ENCODE measurements around the gene GRK3. TPM values are rescaled to one million over a fixed set of nuclear protein-coding genes. Genes with fewer than 3 reads are reported as not detected.
"Not testable (repeated sequence)": the region's sequence is repeated elsewhere in the genome, so short reads cannot be mapped to it uniquely, and the experiment has no call there.

Gene GRK3
- total RNA-seq, 1 donor from 2014 or later, result 3.8 TPM

DNA sequence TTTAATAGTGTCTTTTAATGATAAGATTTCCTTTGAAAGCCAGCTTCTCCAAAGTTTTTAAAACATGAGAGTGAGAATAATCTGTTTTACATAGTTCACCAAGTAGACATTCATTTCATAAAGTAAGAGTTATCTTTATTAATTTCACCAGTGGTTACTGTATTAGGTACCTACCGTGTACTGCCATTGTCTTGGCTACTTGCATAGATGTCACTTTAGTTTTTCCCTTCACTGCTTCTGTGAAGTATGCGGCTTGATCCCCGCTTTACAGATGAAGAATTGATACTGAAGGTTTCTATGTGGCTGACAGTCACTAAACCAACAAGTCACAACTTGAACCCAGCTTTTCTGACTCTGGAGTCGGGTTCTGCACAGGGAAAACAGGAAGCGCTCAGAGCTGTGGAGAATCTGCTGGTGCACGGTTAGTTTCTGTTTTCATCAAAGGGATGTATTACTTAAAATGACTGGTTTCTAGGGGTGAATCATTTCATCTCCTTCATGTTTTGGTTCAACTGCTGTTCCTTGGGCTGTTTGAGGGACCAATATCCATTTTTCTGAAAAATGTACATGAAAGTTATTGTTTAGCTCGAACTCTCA, 138.2 kb downstream of the GRK3 start:
- Histone ChIP-seq H3K4me1 (peaks cover 37% of the 10 kb centered on the region), H3K4me3 (no peak overlapping the region), H3K27me3 (ENCODE audit: low read depth) (no peaks in the 10 kb centered on the region), H3K9me3 (replicated peaks) (no peaks in the 10 kb centered on the region), H3K27ac (replicated peaks) (no peak overlapping the region), H3K36me3 (no peaks in the 10 kb centered on the region)
- DNase-seq, result no peak
- intact Hi-C loops (cut with micrococcal nuclease), result loop anchor here (5.0 kb wide), 1 partner anchor 240 kb away; no protein-coding TSS in a partner anchor
- TF ChIP-seq, protein P1, sequence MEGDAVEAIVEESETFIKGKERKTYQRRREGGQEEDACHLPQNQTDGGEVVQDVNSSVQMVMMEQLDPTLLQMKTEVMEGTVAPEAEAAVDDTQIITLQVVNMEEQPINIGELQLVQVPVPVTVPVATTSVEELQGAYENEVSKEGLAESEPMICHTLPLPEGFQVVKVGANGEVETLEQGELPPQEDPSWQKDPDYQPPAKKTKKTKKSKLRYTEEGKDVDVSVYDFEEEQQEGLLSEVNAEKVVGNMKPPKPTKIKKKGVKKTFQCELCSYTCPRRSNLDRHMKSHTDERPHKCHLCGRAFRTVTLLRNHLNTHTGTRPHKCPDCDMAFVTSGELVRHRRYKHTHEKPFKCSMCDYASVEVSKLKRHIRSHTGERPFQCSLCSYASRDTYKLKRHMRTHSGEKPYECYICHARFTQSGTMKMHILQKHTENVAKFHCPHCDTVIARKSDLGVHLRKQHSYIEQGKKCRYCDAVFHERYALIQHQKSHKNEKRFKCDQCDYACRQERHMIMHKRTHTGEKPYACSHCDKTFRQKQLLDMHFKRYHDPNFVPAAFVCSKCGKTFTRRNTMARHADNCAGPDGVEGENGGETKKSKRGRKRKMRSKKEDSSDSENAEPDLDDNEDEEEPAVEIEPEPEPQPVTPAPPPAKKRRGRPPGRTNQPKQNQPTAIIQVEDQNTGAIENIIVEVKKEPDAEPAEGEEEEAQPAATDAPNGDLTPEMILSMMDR (IDR thresholded peaks at IDR 0.05; ENCODE audit: borderline replicate concordance), result no peak

DNA sequence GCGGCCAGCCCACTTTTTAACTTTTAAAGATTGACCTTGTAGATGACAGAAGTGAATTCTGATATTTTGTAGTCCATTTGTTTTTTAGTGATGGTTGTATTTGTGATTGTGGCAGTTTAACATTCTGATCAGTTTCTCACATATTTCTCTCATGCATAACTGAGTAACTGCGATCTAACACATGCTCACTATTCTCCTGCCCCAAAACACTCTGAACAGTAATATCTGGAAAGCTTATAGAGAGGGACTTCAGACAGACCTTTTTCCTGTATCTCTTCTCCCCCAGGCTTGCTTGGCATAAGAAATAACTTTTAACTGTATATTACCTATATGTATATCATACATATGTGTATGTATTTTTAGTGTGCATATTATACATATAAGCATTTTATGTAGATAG, 140.2 kb downstream of the GRK3 start:
- TF ChIP-seq, protein P1 (IDR thresholded peaks at IDR 0.05; ENCODE audit: borderline replicate concordance), result no peak
- intact Hi-C loops (cut with micrococcal nuclease), result loop anchor here (5.0 kb wide), 1 partner anchor 242 kb away; no protein-coding TSS in a partner anchor

DNA sequence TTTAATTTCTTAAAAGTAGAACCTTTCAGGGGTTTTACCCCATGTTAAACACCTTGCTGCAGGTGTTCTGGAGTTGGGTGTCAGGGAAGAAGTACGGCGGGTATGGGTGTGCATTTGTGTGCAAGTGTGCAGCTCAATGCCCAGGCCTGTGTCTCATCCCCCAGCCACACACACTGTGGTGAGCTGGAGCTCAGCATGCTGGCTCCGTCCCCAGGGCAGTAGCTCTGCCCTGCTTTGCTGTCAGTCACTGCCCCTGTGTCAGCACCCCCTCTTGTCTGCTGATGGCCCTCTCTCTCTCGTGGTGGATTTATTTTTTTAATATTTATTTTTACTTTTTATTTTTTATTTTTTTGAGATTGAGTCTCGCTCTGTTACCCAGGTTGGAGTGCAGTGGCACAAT, 141.7 kb downstream of the GRK3 start:
- intact Hi-C loops (cut with micrococcal nuclease), result no loop called here
- Histone ChIP-seq H3K4me1 (peaks cover 25% of the 10 kb centered on the region), H3K27me3 (ENCODE audit: low read depth) (no peaks in the 10 kb centered on the region), H3K9me3 (replicated peaks) (no peaks in the 10 kb centered on the region), H3K27ac (replicated peaks) (no peak overlapping the region), H3K36me3 (no peaks in the 10 kb centered on the region), H3K4me3 (no peak overlapping the region)
- no peak for DNase-seq
- TF ChIP-seq, protein P1 (IDR thresholded peaks at IDR 0.05; ENCODE audit: borderline replicate concordance), result no peak

More for the DNA sequence above, 140.2 kb downstream of the GRK3 start:
- Histone ChIP-seq H3K27me3 (ENCODE audit: low read depth) (no peaks in the 10 kb centered on the region), H3K4me1 (peaks cover 37% of the 10 kb centered on the region), H3K36me3 (no peaks in the 10 kb centered on the region), H3K4me3 (no peak overlapping the region), H3K27ac (replicated peaks) (no peak overlapping the region), H3K9me3 (replicated peaks) (no peaks in the 10 kb centered on the region)
- DNase-seq, result no peak

DNA sequence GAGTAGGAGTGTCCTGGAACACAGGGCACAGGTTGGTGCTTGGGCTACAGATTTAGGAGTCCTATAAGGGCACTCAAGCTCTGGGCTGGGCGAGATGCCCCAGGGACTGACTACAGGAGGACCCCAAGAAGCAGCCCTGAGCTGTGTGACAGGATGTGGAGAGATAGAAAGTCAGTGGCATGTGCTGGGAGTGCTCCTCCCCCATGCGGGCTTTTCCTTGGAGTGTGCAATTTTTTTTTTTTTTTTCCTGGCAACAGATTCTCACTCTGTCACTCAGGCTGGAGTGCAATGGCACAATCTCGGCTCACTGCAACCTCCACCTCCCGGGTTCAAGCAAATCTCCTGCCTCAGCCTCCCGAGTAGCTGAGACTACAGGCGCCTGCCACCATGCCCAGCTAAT, 144.0 kb downstream of the GRK3 start:
- DNase-seq; intact Hi-C loops (cut with micrococcal nuclease); H3K27ac ChIP-seq (replicated peaks); H3K36me3 ChIP-seq; H3K4me3 ChIP-seq; H3K9me3 ChIP-seq (replicated peaks); H3K27me3 ChIP-seq (ENCODE audit: low read depth): not testable (repeated sequence)
- peaks cover 17% of the 10 kb centered on the region for H3K4me1 ChIP-seq

DNA sequence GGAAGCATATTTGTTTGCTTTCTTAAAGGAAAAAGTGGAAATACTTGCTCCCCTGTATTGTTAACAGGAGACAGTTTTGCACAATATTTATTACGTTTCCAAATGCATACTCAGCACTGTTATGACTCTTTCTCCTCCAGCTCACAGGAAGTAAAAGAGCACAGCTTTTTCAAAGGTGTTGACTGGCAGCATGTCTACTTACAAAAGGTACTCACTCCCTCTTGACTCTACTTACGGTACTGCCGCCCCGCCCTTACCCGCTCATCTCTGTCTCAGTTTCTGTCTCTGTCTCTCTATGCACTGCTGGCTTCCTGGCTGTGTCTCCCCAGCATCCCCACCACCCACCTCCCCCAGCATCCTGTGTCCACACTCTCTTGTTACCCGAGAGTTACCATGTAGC, 145.3 kb downstream of the GRK3 start:
- no peak for DNase-seq
- H3K36me3 ChIP-seq, result no peaks in the 10 kb centered on the region
- H3K4me3 ChIP-seq, result no peak overlapping the region
- no peak overlapping the region for H3K27ac ChIP-seq (replicated peaks)
- intact Hi-C loops (cut with micrococcal nuclease), result no loop called here
- peaks cover 17% of the 10 kb centered on the region for H3K4me1 ChIP-seq
- no peaks in the 10 kb centered on the region for H3K9me3 ChIP-seq (replicated peaks)
- H3K27me3 ChIP-seq (ENCODE audit: low read depth), result no peaks in the 10 kb centered on the region
- TF ChIP-seq, protein P1 (IDR thresholded peaks at IDR 0.05; ENCODE audit: borderline replicate concordance), result no peak

DNA sequence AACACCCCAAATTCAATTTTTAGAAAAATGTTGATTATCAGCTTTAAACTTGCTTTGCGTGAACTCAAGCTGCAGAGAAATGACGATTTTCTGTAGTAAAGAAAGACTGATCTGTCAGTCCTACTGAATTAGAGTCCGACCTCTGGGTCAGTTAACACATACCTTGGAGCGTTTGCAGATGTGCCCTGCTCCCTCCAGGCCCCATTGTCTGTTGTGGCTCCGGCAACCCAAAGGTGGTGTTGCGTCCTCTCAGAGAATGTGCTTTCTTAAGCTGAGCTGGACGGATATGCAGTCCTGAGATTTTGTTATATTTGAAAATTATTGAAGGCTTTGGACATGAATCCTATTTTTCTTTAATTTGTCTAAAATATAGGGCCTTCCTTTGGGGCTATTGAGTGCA, 146.0 kb downstream of the GRK3 start:
- intact Hi-C loops (cut with micrococcal nuclease), result no loop called here
- H3K4me3 ChIP-seq, result no peak overlapping the region
- TF ChIP-seq, protein P1 (IDR thresholded peaks at IDR 0.05; ENCODE audit: borderline replicate concordance), result no peak
- H3K9me3 ChIP-seq (replicated peaks), result no peaks in the 10 kb centered on the region
- peaks cover 9% of the 10 kb centered on the region for H3K4me1 ChIP-seq
- no peaks in the 10 kb centered on the region for H3K36me3 ChIP-seq
- no peak for DNase-seq
- H3K27me3 ChIP-seq (ENCODE audit: low read depth), result no peaks in the 10 kb centered on the region
- H3K27ac ChIP-seq (replicated peaks), result no peak overlapping the region
